CD4-positive, alpha-beta T cell treated with Interleukin-21 for 1 hour (primary cell): ENCODE results near the gene WDFY1.

Source experiments
- DNase-seq: peaks from one replicate; pipeline ENCODE4 v3.0.0-alpha.2; 2020

WDFY1 gene

GRCh38 chr2:223929571-223930102 is 15.5 kb downstream of the WDFY1 start:
- peak; percentile 50 for DNase-seq

- DNase-seq: no peak
Measured at GRCh38 chr2:223928113-223929006, 16.8 kb downstream of the WDFY1 start.

GRCh38 chr2:223925106-223925505 is 20.0 kb downstream of the WDFY1 start:
- DNase-seq: no peak

GRCh38 chr2:223923976-223924375 is 21.2 kb downstream of the WDFY1 start:
- DNase-seq: no peak

- no peak for DNase-seq
Measured at GRCh38 chr2:223922308-223922707, 22.8 kb downstream of the WDFY1 start.

- DNase-seq: no peak
Measured at GRCh38 chr2:223921204-223921603, 23.9 kb downstream of the WDFY1 start.

GRCh38 chr2:223920109-223920508 is 25.0 kb downstream of the WDFY1 start:
- no peak for DNase-seq

- no peak for DNase-seq
Measured at GRCh38 chr2:223918671-223919134, 26.4 kb downstream of the WDFY1 start.

- no peak for DNase-seq
Measured at GRCh38 chr2:223916181-223916920, 28.8 kb downstream of the WDFY1 start.

GRCh38 chr2:223915071-223915470 is 30.1 kb downstream of the WDFY1 start:
- DNase-seq: no peak

GRCh38 chr2:223914324-223914723 is 30.8 kb downstream of the WDFY1 start:
- no peak for DNase-seq

- DNase-seq: no peak
Measured at GRCh38 chr2:223909001-223909741, 36.0 kb downstream of the WDFY1 start.

- no peak for DNase-seq
Measured at GRCh38 chr2:223908304-223908998, 36.7 kb downstream of the WDFY1 start.

GRCh38 chr2:223905996-223906395 is 39.1 kb downstream of the WDFY1 start:
- no peak for DNase-seq

GRCh38 chr2:223901854-223902253 is 43.3 kb downstream of the WDFY1 start:
- DNase-seq: no peak

- no peak for DNase-seq
Measured at GRCh38 chr2:223901311-223901710, 43.8 kb downstream of the WDFY1 start.

- DNase-seq: no peak
Measured at GRCh38 chr2:223900531-223900930, 44.6 kb downstream of the WDFY1 start.

- DNase-seq: no peak
Measured at GRCh38 chr2:223900066-223900465, 45.1 kb downstream of the WDFY1 start.

- DNase-seq: no peak
Measured at GRCh38 chr2:223897669-223898330, 47.3 kb downstream of the WDFY1 start.

GRCh38 chr2:223896833-223897311 is 48.3 kb downstream of the WDFY1 start:
- no peak for DNase-seq

GRCh38 chr2:223894968-223895367 is 50.2 kb downstream of the WDFY1 start:
- DNase-seq: no peak

- no peak for DNase-seq
Measured at GRCh38 chr2:223894009-223894408, 51.1 kb downstream of the WDFY1 start.
